ENCODE data around the gene TMIGD2.
A peak's percentile ranks its signal among the peaks of the same experiment; 100 is the strongest.

The TMIGD2 gene

GRCh38 chr19:4326215-4326836, 24.1 kb upstream of the TMIGD2 start:
- no peak for DNase-seq

GRCh38 chr19:4324228-4324627, 22.0 kb upstream of the TMIGD2 start:
- no peak for DNase-seq

GRCh38 chr19:4323692-4324091, 21.5 kb upstream of the TMIGD2 start:
- DNase-seq, result no peak

- DNase-seq, result no peak
These were observed 20.9 kb upstream of the TMIGD2 start for GRCh38 chr19:4322942-4323665.

GRCh38 chr19:4320419-4320818, 18.2 kb upstream of the TMIGD2 start:
- DNase-seq, result no peak

- no peak for DNase-seq
These were observed 17.0 kb upstream of the TMIGD2 start for GRCh38 chr19:4319067-4319718.

GRCh38 chr19:4318460-4318859, 16.3 kb upstream of the TMIGD2 start:
- no peak for DNase-seq

- DNase-seq, result no peak
These were observed 14.8 kb upstream of the TMIGD2 start for GRCh38 chr19:4316956-4317355.

GRCh38 chr19:4313847-4314490, 11.8 kb upstream of the TMIGD2 start:
- no peak for DNase-seq

- no peak for DNase-seq
These were observed 8.3 kb upstream of the TMIGD2 start for GRCh38 chr19:4310247-4311121.

- no peak for DNase-seq
These were observed 3.5 kb upstream of the TMIGD2 start for GRCh38 chr19:4305659-4306058.

GRCh38 chr19:4305257-4305612, 3.0 kb upstream of the TMIGD2 start:
- no peak for DNase-seq

- DNase-seq, result peak; percentile 88
These were observed 2.5 kb upstream of the TMIGD2 start, which contains the start of gene FSD1 for GRCh38 chr19:4304538-4305256. Gene FSD1, plus strand, starts transcription at chr19:4304598. Its CDS starts 149 bp downstream, at chr19:4304747.

- no peak for DNase-seq
These were observed 1.8 kb upstream of the TMIGD2 start for GRCh38 chr19:4303819-4304537.

- DNase-seq, result no peak
These were observed 473 bp downstream of the TMIGD2 start for GRCh38 chr19:4301590-4302242.

GRCh38 chr19:4300589-4300988, 1.6 kb downstream of the TMIGD2 start:
- DNase-seq, result no peak

- peak; percentile 22 for DNase-seq
These were observed 3.2 kb downstream of the TMIGD2 start for GRCh38 chr19:4298810-4299550.

- peak; percentile 30 for DNase-seq
These were observed 4.0 kb downstream of the TMIGD2 start for GRCh38 chr19:4297901-4298809.

Data from activated CD4-positive, alpha-beta T cell treated with anti-CD3 and anti-CD28 coated beads, Interleukin-2, Interleukin-6, amounts not matched to agents 100 ng/mL and 50 ng/mL, durations not matched to agents 16 hours and 8 hours (primary cell).